ENCODE measurements around the gene IQSEC1. TPM values are rescaled to one million over a fixed set of nuclear protein-coding genes. Genes with fewer than 3 reads are reported as not detected.

IQSEC1 gene
- total RNA-seq, 1 experiment from 2014 or later, result 28.1 TPM

- ATAC-seq (no peak), DNase-seq (ENCODE audit: low read depth, low spot score) (no peak)
- ChIA-PET RAD21 (ENCODE audit: low non-redundant PET in 1 of 2, low total read pairs in 2 of 2, uncharacterized antibody in 2 of 2, unreplicated experiment in 2 of 2) (no interaction called here), POLR2A (no interaction called here), CTCF (no interaction called here)
- no peak overlapping the region for H2AFZ ChIP-seq (ENCODE audit: low read depth, low read length, poor library complexity, severe bottlenecking)
- no peak overlapping the region for H3K4me3 ChIP-seq (replicated peaks in 1 of 2; ENCODE audit: low read depth in 1 of 2, low read length in 2 of 2)
- TF ChIP-seq YY1 (IDR thresholded peaks at IDR 0.05; ENCODE audit: extremely low read depth, insufficient replicate concordance, low read depth, low read length), result no peak
- TF ChIP-seq REST (IDR thresholded peaks at IDR 0.05; ENCODE audit: low read depth), result no peak
- no peak for TF ChIP-seq ZNF274 (IDR thresholded peaks at IDR 0.05; ENCODE audit: low read depth, low read length)
- no peak for TF ChIP-seq SIN3A (IDR thresholded peaks at IDR 0.05; ENCODE audit: low read depth)
- TF ChIP-seq SP1 (IDR thresholded peaks at IDR 0.05; ENCODE audit: low read depth), result no peak
- no peak for TF ChIP-seq TCF7L2 (IDR thresholded peaks at IDR 0.05; ENCODE audit: borderline replicate concordance, extremely low read depth, insufficient read depth, insufficient read length)
- no peak for TF ChIP-seq MAX (IDR thresholded peaks at IDR 0.05)
- no peak for TF ChIP-seq EZH2 (IDR thresholded peaks at IDR 0.05)
- TF ChIP-seq CTCF (IDR thresholded peaks at IDR 0.05 in 2 of 3, conservative IDR thresholded peaks at IDR 0.05 in 1 of 3; ENCODE audit: borderline replicate concordance in 1 of 3, insufficient read depth in 1 of 3, low read depth in 2 of 3, low read length in 2 of 3), result no peak
- TF ChIP-seq CBX3 (IDR thresholded peaks at IDR 0.05; ENCODE audit: low read depth), result no peak
- no peak for TF ChIP-seq JUND (IDR thresholded peaks at IDR 0.05)
- TF ChIP-seq ATF3 (IDR thresholded peaks at IDR 0.05), result no peak
- no peak for TF ChIP-seq ELF1 (IDR thresholded peaks at IDR 0.05; ENCODE audit: borderline replicate concordance, low read depth)
- TF ChIP-seq POLR2A (IDR thresholded peaks at IDR 0.05; ENCODE audit: borderline replicate concordance, extremely low read depth, insufficient read depth, insufficient read length), result no peak
- no peak for TF ChIP-seq ZBTB33 (IDR thresholded peaks at IDR 0.05; ENCODE audit: extremely low read depth, insufficient replicate concordance, low read length)
- no peak overlapping the region for H3K9ac ChIP-seq (ENCODE audit: low read length)
- no peaks in the 10 kb centered on the region for H4K20me1 ChIP-seq (ENCODE audit: insufficient read depth)
- H3K36me3 ChIP-seq (ENCODE audit: control insufficient read depth in 1 of 2, insufficient read depth in 2 of 2, low read length in 2 of 2), result no peaks in the 10 kb centered on the region
- intact Hi-C loops (cut with micrococcal nuclease), result loop anchor here (10.0 kb wide), 2 partner anchors 195 to 785 kb away; partner anchors contain the start of gene WNT7A
- no peaks in the 10 kb centered on the region for H3K79me2 ChIP-seq (ENCODE audit: insufficient read depth, low read length)
- H3K27me3 ChIP-seq (ENCODE audit: insufficient read depth, low read length), result no peaks in the 10 kb centered on the region
- no peaks in the 10 kb centered on the region for H3K9me2 ChIP-seq (ENCODE audit: insufficient read depth)
- H3K9me3 ChIP-seq (ENCODE audit: control insufficient read depth in 1 of 2, insufficient read depth in 1 of 2, low read depth in 1 of 2, low read length in 2 of 2), result no peaks in the 10 kb centered on the region
- no TSS peak for BruUV-seq (replicated peaks)
- no peak overlapping the region for H3K27ac ChIP-seq (ENCODE audit: low read depth, low read length)
- H3K4me2 ChIP-seq (ENCODE audit: low read length), result no peak overlapping the region
- no peaks in the 10 kb centered on the region for H3K4me1 ChIP-seq (ENCODE audit: control insufficient read depth in 1 of 2, insufficient read depth in 2 of 2, low read length in 2 of 2)
These were observed 26.5 kb upstream of the IQSEC1 start for GRCh38 chr3:13099707-13100106.
